OCI-LY1 (cell line): ENCODE measurements around the gene NLK.

ENCODE experiments used
- EZH2 ChIP-seq: fragments of 200-600 bp; sonication (generic), shearing (Covaris generic); IDR thresholded peaks from 2 replicates; pipeline ENCODE4 v1.8.0; 2017; ENCODE audit warnings: borderline replicate concordance, mixed run types, mild to moderate bottlenecking, antibody characterized with exemption, low read length, moderate library complexity, mixed read lengths
- TF ChIP-seq, protein P1 (sequence below): fragments of 200-600 bp; sonication (generic), shearing (Covaris generic); IDR thresholded peaks from 2 replicates; pipeline ENCODE4 v1.5.1; 2017; ENCODE audit warnings: mild to moderate bottlenecking, antibody characterized with exemption, low read length, moderate library complexity, mixed read lengths

DNA sequence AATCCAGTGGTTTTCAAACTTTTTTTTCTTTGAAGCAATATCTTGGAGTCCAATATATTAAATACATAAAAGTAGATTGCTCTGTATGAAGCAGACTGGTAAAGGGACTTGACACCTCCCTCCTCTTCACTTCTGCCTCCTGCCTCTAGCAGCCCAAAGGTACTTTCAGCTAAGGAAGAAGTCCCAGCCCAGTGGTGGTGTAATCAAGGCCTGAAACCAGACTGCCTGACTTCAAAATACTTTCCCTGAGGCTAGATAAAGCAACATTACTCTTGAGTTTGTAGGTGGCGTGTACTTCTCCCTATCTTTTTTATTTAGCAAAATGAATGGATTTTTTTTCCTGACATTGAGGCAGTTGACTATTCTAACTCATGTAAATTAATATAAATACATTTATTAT lies 154.2 kb downstream of the NLK start:
- TF ChIP-seq, protein P1, sequence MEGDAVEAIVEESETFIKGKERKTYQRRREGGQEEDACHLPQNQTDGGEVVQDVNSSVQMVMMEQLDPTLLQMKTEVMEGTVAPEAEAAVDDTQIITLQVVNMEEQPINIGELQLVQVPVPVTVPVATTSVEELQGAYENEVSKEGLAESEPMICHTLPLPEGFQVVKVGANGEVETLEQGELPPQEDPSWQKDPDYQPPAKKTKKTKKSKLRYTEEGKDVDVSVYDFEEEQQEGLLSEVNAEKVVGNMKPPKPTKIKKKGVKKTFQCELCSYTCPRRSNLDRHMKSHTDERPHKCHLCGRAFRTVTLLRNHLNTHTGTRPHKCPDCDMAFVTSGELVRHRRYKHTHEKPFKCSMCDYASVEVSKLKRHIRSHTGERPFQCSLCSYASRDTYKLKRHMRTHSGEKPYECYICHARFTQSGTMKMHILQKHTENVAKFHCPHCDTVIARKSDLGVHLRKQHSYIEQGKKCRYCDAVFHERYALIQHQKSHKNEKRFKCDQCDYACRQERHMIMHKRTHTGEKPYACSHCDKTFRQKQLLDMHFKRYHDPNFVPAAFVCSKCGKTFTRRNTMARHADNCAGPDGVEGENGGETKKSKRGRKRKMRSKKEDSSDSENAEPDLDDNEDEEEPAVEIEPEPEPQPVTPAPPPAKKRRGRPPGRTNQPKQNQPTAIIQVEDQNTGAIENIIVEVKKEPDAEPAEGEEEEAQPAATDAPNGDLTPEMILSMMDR, result no peak
- TF ChIP-seq EZH2, result no peak
